RPMI8226 (cell line): ENCODE measurements around the gene ZNF385C.
A peak's percentile ranks its signal among the peaks of the same experiment; 100 is the strongest.
"Not testable (repeated sequence)": the region's sequence is repeated elsewhere in the genome, so short reads cannot be mapped to it uniquely, and the experiment has no call there.

Experiments used
- DNase-seq: peaks from one replicate; pipeline ENCODE4 v3.0.0-alpha.2; 2015

ZNF385C gene

GRCh38 chr17:42042598-42043319 is 55.5 kb downstream of the ZNF385C start:
- DNase-seq, result no peak

GRCh38 chr17:42041619-42042018 is 56.7 kb downstream of the ZNF385C start:
- no peak for DNase-seq

GRCh38 chr17:42040818-42041217 is 57.5 kb downstream of the ZNF385C start:
- no peak for DNase-seq

GRCh38 chr17:42039794-42040763 is 58.2 kb downstream of the ZNF385C start:
- DNase-seq, result no peak

- no peak for DNase-seq
These were observed 59.9 kb downstream of the ZNF385C start for GRCh38 chr17:42038221-42038973.

- peak; percentile 65 for DNase-seq
These were observed 64.2 kb downstream of the ZNF385C start for GRCh38 chr17:42034059-42034458.

GRCh38 chr17:42031584-42031983 is 66.7 kb downstream of the ZNF385C start:
- DNase-seq, result peak; percentile 25

GRCh38 chr17:42028791-42029127 is 69.5 kb downstream of the ZNF385C start:
- no peak for DNase-seq

- peak; percentile 34 for DNase-seq
These were observed 70.1 kb downstream of the ZNF385C start for GRCh38 chr17:42027961-42028790.

GRCh38 chr17:42027590-42027889 is 70.7 kb downstream of the ZNF385C start:
- no peak for DNase-seq

- DNase-seq, result no peak
These were observed 71.2 kb downstream of the ZNF385C start for GRCh38 chr17:42026857-42027589.

GRCh38 chr17:42025936-42026335 is 72.3 kb downstream of the ZNF385C start:
- no peak for DNase-seq

GRCh38 chr17:42025191-42025579 is 73.1 kb downstream of the ZNF385C start:
- no peak for DNase-seq

- DNase-seq, result no peak
These were observed 74.5 kb downstream of the ZNF385C start for GRCh38 chr17:42023524-42024349.

- not testable (repeated sequence) for DNase-seq
These were observed 77.4 kb downstream of the ZNF385C start for GRCh38 chr17:42020845-42021244.

- DNase-seq, result peak; percentile 94
These were observed 78.5 kb downstream of the ZNF385C start, which contains the start of gene NKIRAS2 for GRCh38 chr17:42019509-42020404. Gene NKIRAS2 (plus strand): TSS chr17:42020090. CDS start chr17:42021578, 1,488 bp downstream.

GRCh38 chr17:42018988-42019387 is 79.3 kb downstream of the ZNF385C start:
- no peak for DNase-seq

- DNase-seq, result no peak
These were observed 79.9 kb downstream of the ZNF385C start for GRCh38 chr17:42018339-42018738.

GRCh38 chr17:42017866-42018200 is 80.4 kb downstream of the ZNF385C start:
- peak; percentile 55 for DNase-seq
